H1 (cell line): Measurements from ENCODE around the gene TSEN34.

Experiments used
- CTCF ChIP-seq, 3 experiments: IDR thresholded peaks; 1 replicate in 2 of 3; 2 replicates in 1 of 3; pipeline versions ENCODE4 v1.5.1 to v1.6.1; 2011; ENCODE audit warnings: low read length in 3 of 3, mild to moderate bottlenecking in 3 of 3, inconsistent platforms in 2 of 3, low read depth in 1 of 3, moderate library complexity in 1 of 3; ENCODE audit not compliant: insufficient read depth in 1 of 3; ENCODE audit errors: control extremely low read depth in 1 of 3
- TAF1 ChIP-seq: IDR thresholded peaks from 2 replicates; pipeline ENCODE4 v1.6.1; 2011; ENCODE audit warnings: mild to moderate bottlenecking, low read depth, low read length
- TAF7 ChIP-seq: optimal IDR thresholded peaks from 2 replicates; pipeline ENCODE3; 2011; ENCODE audit warnings: low read depth, mild to moderate bottlenecking, inconsistent platforms, low read length, moderate library complexity, borderline replicate concordance

GRCh38 chr19:54164369-54165068 lies 26.6 kb upstream of the TSEN34 start:
- TF ChIP-seq CTCF (IDR thresholded peaks at IDR 0.05; ENCODE audit: control extremely low read depth in 1 of 3, insufficient read depth in 1 of 3, low read depth in 1 of 3, low read length in 3 of 3): no peak
- TF ChIP-seq TAF7: no peak
- TF ChIP-seq TAF1: peak; percentile 37; the same call in 1 of the 2 replicates
